Vagina (tissue), 2 donors: ENCODE results near the gene ARID5B.

ENCODE experiments used
- POLR2A ChIP-seq, 2 donors: fragments of 450-650 bp; IDR thresholded peaks; one replicate each; pipeline ENCODE4 v1.6.1; 2017; ENCODE audit warnings: antibody characterized with exemption in 2 of 2, mild to moderate bottlenecking in 2 of 2, moderate library complexity in 2 of 2
- TF ChIP-seq, protein P1 (sequence below), 3 experiments: fragments of 450-650 bp in 2 of 3; fragments of 200-600 bp in 1 of 3; sonication (generic) in 1 of 3; IDR thresholded peaks; one replicate each; pipeline ENCODE4 v1.5.1; 2017 to 2019; ENCODE audit warnings: antibody characterized with exemption in 3 of 3, mild to moderate bottlenecking in 2 of 3, moderate library complexity in 2 of 3

DNA sequence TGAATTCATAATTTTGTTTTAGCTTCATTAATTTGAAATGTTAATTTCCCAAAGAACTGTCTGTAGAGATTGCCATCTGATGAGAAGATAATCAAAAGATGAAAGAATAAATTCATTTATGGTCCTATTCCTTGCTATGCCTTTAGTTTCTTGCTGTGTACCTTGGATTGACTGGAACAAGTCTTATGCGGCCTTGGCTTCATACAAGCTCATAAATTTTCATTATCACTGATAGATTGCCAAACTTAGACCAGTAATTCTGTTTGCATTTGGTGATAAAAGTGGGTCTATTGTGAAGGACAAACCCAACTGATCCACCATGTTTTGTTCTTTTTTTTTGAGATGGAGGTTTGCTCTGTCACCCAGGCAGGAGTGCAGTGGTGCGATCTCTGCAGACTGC is 48.2 kb downstream of the ARID5B start:
- TF ChIP-seq, protein P1, sequence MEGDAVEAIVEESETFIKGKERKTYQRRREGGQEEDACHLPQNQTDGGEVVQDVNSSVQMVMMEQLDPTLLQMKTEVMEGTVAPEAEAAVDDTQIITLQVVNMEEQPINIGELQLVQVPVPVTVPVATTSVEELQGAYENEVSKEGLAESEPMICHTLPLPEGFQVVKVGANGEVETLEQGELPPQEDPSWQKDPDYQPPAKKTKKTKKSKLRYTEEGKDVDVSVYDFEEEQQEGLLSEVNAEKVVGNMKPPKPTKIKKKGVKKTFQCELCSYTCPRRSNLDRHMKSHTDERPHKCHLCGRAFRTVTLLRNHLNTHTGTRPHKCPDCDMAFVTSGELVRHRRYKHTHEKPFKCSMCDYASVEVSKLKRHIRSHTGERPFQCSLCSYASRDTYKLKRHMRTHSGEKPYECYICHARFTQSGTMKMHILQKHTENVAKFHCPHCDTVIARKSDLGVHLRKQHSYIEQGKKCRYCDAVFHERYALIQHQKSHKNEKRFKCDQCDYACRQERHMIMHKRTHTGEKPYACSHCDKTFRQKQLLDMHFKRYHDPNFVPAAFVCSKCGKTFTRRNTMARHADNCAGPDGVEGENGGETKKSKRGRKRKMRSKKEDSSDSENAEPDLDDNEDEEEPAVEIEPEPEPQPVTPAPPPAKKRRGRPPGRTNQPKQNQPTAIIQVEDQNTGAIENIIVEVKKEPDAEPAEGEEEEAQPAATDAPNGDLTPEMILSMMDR (IDR thresholded peaks at IDR 0.05) = no peak
- TF ChIP-seq POLR2A (IDR thresholded peaks at IDR 0.05) = no peak
